ENCODE results near the gene ENO3. TPM values are rescaled to one million over a fixed set of nuclear protein-coding genes. Genes with fewer than 3 reads are reported as not detected.

Gene ENO3
- total and polyA plus RNA-seq, 10 of the 15 experiments (the other 5 are each of a cell fraction or from before 2014, with no cell fraction given), result 6.8 to 28.4 (median 17.0) TPM

DNA sequence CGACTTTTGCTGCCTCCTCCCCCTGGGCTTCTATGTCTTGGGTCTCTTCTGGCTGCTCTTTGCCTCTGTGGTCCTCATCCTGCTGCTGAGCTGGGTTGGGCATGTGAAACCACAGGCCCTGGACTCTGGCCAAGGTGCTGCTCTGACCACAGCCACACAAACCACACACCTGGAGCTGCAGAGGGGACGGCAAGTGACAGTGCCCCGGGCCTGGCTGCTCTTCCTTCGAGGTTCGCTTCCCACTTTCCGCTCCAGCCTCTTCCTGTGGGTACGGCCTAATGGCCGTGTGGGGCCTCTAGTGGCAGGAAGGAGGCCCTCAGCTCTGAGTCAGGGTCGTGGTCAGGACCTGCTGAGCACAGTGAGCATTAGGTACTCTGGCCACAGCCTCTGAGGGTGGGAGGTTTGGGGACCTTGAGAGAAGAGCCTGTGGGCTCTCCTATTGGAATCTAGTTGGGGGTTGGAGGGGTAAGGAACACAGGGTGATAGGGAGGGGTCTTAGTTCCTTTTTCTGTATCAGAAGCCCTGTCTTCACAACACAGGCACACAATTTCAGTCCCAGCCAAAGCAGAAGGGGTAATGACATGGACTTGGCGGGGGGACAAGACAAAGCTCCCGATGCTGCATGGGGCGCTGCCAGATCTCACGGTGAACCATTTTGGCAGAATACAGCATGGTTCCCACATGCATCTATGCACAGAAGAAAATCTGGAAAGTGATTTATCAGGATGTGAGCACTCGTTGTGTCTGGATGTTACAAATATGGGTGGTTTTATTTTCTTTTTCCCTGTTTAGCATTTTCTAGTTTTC lies 16.5 kb upstream of the ENO3 start (continued):
- no peak for TF ChIP-seq NRF1 (conservative IDR thresholded peaks at IDR 0.05; ENCODE audit: low read depth, low read length)
- peak; percentile 57; the same call in 1 of the 2 replicates for TF ChIP-seq POLR2AphosphoS2 (IDR thresholded peaks at IDR 0.05; ENCODE audit: low read depth, low read length)
- TF ChIP-seq BCLAF1 (IDR thresholded peaks at IDR 0.05), result no peak
- peak; percentile 62 for TF ChIP-seq POLR2A (IDR thresholded peaks at IDR 0.05; ENCODE audit: low read depth, low read length)
- no peak for TF ChIP-seq PAX5 (IDR thresholded peaks at IDR 0.05; ENCODE audit: borderline replicate concordance, low read depth, low read length)
- no peak for TF ChIP-seq SIX5 (IDR thresholded peaks at IDR 0.05; ENCODE audit: low read depth, low read length, severe bottlenecking)
- TF ChIP-seq CBX3 (IDR thresholded peaks at IDR 0.05; ENCODE audit: borderline replicate concordance, low read depth), result no peak
- TF ChIP-seq MXI1 (IDR thresholded peaks at IDR 0.05; ENCODE audit: low read depth, low read length), result no peak
- TF ChIP-seq HDGF (IDR thresholded peaks at IDR 0.05), result 0 out of 2 replicates have a peak, but pooled peaks have one; percentile 40
- TF ChIP-seq TCF12 (IDR thresholded peaks at IDR 0.05; ENCODE audit: low read depth, low read length), result no peak
- TF ChIP-seq GATAD2B (conservative IDR thresholded peaks at IDR 0.05; ENCODE audit: low read depth), result peak; percentile 28; the same call in 1 of the 2 replicates
- no peak for TF ChIP-seq NFYB (IDR thresholded peaks at IDR 0.05; ENCODE audit: insufficient read depth, low read depth, low read length)
- TF ChIP-seq REST (IDR thresholded peaks at IDR 0.05; ENCODE audit: low read depth, low read length), result 0 out of 2 replicates have a peak, but pooled peaks have one; percentile 39
- TF ChIP-seq IKZF2 (IDR thresholded peaks at IDR 0.05), result peak; percentile 65 to 67; a peak in 2 of 4 replicates
- no peak for TF ChIP-seq NR2C2 (IDR thresholded peaks at IDR 0.05; ENCODE audit: borderline replicate concordance, control insufficient read depth, insufficient read length, low read depth)
- TF ChIP-seq IKZF1 (conservative IDR thresholded peaks at IDR 0.05), result peak; percentile 79
- TF ChIP-seq SMAD1 (IDR thresholded peaks at IDR 0.05; ENCODE audit: low read depth, partially characterized antibody), result no peak
- TF ChIP-seq MLLT1 (IDR thresholded peaks at IDR 0.05), result peak; percentile 74; the same call in 1 of the 2 replicates
- TF ChIP-seq CBFB (IDR thresholded peaks at IDR 0.05; ENCODE audit: low read depth), result peak; percentile 91
- TF ChIP-seq ATF7 (IDR thresholded peaks at IDR 0.05; ENCODE audit: low read depth), result no peak
- peak; percentile 34; the same call in 1 of the 2 replicates for TF ChIP-seq NR2F1 (conservative IDR thresholded peaks at IDR 0.05)
- TF ChIP-seq BHLHE40 (IDR thresholded peaks at IDR 0.05; ENCODE audit: borderline replicate concordance in 1 of 2, low read depth in 2 of 2, low read length in 1 of 2), result peak in 1 of 2 experiments; percentile 60; a peak in 2 of 4 replicates
- TF ChIP-seq SUZ12 (IDR thresholded peaks at IDR 0.05; ENCODE audit: unreplicated experiment), result no peak
